GM12878 (cell line): Measurements from ENCODE around the gene RBMS1. TPM values are rescaled to one million over a fixed set of nuclear protein-coding genes. Genes with fewer than 3 reads are reported as not detected.

Experiments
- ATAC-seq: fragments of 200-7000 bp; cut with Tn5 transposase; 3 replicates; pipeline ENCODE4 v1.9.1; 2020; ENCODE audit warnings: mild to moderate bottlenecking, moderate library complexity
- BruUV-seq: library from RNA; stranded (reverse); fragments of 400-500 nt; replicated peaks from 2 replicates; lab custom pipeline; 2021; lab: Mats Ljungman, UMichigan
- CTCF ChIA-PET: fragments of 300-600 bp; sonication (Branson Sonifier 250); formaldehyde crosslinking; extraction: SDS; loops from one replicate; lab custom pipeline; 2021; ENCODE audit warnings: inconsistent platforms; lab: Yijun Ruan, JAX
- POLR2A ChIA-PET: fragments of 350-600 bp; formaldehyde crosslinking; extraction: SDS; loops from one replicate; lab custom pipeline; 2021; ENCODE audit warnings: inconsistent platforms; lab: Charles Lee
- RAD21 ChIA-PET: fragments of 300-600 bp; sonication (Branson Sonifier 250); formaldehyde crosslinking; loops from one replicate; lab custom pipeline; 2023; ENCODE audit warnings: antibody characterized with exemption; ENCODE audit not compliant: unreplicated experiment; lab: Charles Lee
- SMC1A ChIA-PET: fragments of 300-600 bp; sonication (Branson Sonifier 250); formaldehyde crosslinking; loops from one replicate; lab custom pipeline; 2023; ENCODE audit not compliant: unreplicated experiment, uncharacterized antibody; lab: Charles Lee
- DNase-seq: peaks from one replicate; pipeline ENCODE4 v3.0.0-alpha.2; 2011; ENCODE audit warnings: low read depth, low spot score
- FAIRE-seq: peaks from 3 replicates; lab custom pipeline; 2011; peaks lifted over from hg19 to GRCh38; lab: Jason Lieb, UNC
- H2AFZ ChIP-seq: 2 replicates; pipeline ENCODE4 v1.6.0; 2011; ENCODE audit warnings: low read depth, low read length, control low read depth; ENCODE audit not compliant: control insufficient read depth
- H3K27ac ChIP-seq: 2 replicates; pipeline ENCODE4 v1.5.1; 2011; ENCODE audit warnings: control low read depth; ENCODE audit not compliant: control insufficient read depth, insufficient read depth
- H3K27me3 ChIP-seq, 2 experiments: replicated peaks in 1 of 2; 2 replicates each; pipeline versions ENCODE4 v1.6.0 to v1.6.1; 2011; ENCODE audit warnings: low read length in 1 of 2; ENCODE audit not compliant: control insufficient read depth in 2 of 2, insufficient read depth in 2 of 2
- H3K36me3 ChIP-seq, 2 experiments: 2 replicates each; pipeline ENCODE4 v1.5.1; 2011; ENCODE audit warnings: low read length in 1 of 2; ENCODE audit not compliant: control insufficient read depth in 2 of 2, insufficient read depth in 2 of 2
- H3K4me1 ChIP-seq: 2 replicates; pipeline ENCODE4 v1.6.1; 2011; ENCODE audit warnings: mild to moderate bottlenecking, low read length, moderate library complexity, mixed read lengths; ENCODE audit not compliant: control insufficient read depth, insufficient read depth
- H3K4me2 ChIP-seq: 2 replicates; pipeline ENCODE4 v1.6.0; 2011; ENCODE audit warnings: control low read depth; ENCODE audit not compliant: control insufficient read depth, insufficient read depth
- H3K4me3 ChIP-seq: fragments of 200-600 bp; sonication (generic); 2 replicates; pipeline ENCODE4 v1.5.1; 2016
- H3K79me2 ChIP-seq: 2 replicates; pipeline ENCODE4 v1.6.0; 2011; ENCODE audit warnings: low read length; ENCODE audit not compliant: control insufficient read depth, insufficient read depth
- H3K9ac ChIP-seq: 2 replicates; pipeline ENCODE4 v1.8.0; 2011; ENCODE audit warnings: low read length, control low read depth, mixed read lengths; ENCODE audit not compliant: control insufficient read depth, insufficient read depth
- H3K9me3 ChIP-seq: replicated peaks from 3 replicates; pipeline ENCODE4 v1.5.1; 2011; ENCODE audit warnings: mild to moderate bottlenecking, low read length; ENCODE audit not compliant: control insufficient read depth, insufficient read depth
- H4K20me1 ChIP-seq: 2 replicates; pipeline ENCODE4 v1.6.0; 2011; ENCODE audit not compliant: control insufficient read depth, insufficient read depth
- CREM ChIP-seq: IDR thresholded peaks from 2 replicates; pipeline ENCODE4 v1.6.1; 2014; ENCODE audit warnings: antibody characterized with exemption, low read depth
- EGR1 ChIP-seq, 2 experiments: IDR thresholded peaks; 1 replicate in 1 of 2; 2 replicates in 1 of 2; pipeline ENCODE4 v1.6.1; 2011 to 2012; ENCODE audit warnings: low read depth in 2 of 2, low read length in 2 of 2, borderline replicate concordance in 1 of 2, mild to moderate bottlenecking in 1 of 2, moderate library complexity in 1 of 2
- MYC ChIP-seq: IDR thresholded peaks from 2 replicates; pipeline ENCODE4 v1.6.1; 2011; ENCODE audit warnings: mild to moderate bottlenecking, low read length, moderate library complexity, inconsistent platforms; ENCODE audit not compliant: insufficient read depth, insufficient replicate concordance, insufficient read length, severe bottlenecking
- NFIC ChIP-seq: IDR thresholded peaks from 2 replicates; pipeline ENCODE4 v1.6.1; 2012; ENCODE audit warnings: low read depth, mild to moderate bottlenecking, inconsistent platforms, low read length, moderate library complexity
- NFYB ChIP-seq: IDR thresholded peaks from 2 replicates; pipeline ENCODE4 v1.6.1; 2011; ENCODE audit warnings: low read depth, mild to moderate bottlenecking, low read length, improper control_type of control experiment, moderate library complexity; ENCODE audit not compliant: insufficient read depth
- NR2C1 ChIP-seq: fragments of 450-650 bp; IDR thresholded peaks from 2 replicates; pipeline ENCODE4 v1.6.1; 2017; ENCODE audit warnings: antibody characterized with exemption, mild to moderate bottlenecking, moderate library complexity
- RUNX3 ChIP-seq: IDR thresholded peaks from 2 replicates; pipeline ENCODE4 v1.6.1; 2012; ENCODE audit warnings: low read length, inconsistent platforms
- SPI1 ChIP-seq: IDR thresholded peaks from 2 replicates; pipeline ENCODE4 v1.6.1; 2011; ENCODE audit warnings: low read depth, mild to moderate bottlenecking, low read length, moderate library complexity, borderline replicate concordance; ENCODE audit not compliant: insufficient read depth
- ZSCAN29 ChIP-seq: fragments of 450-650 bp; IDR thresholded peaks from 2 replicates; pipeline ENCODE4 v1.6.1; 2017; ENCODE audit warnings: mild to moderate bottlenecking, moderate library complexity
- WGBS: methylation state at CpG from one replicate; pipeline ENCODE4 v1.1.6; 2016; ENCODE audit warnings: low lambda C conversion rate; ENCODE audit not compliant: insufficient replicate concordance, insufficient coverage; ENCODE audit errors: missing lambda C conversion rate; 5-methylcytosine and 5-hydroxymethylcytosine counted together
- in situ Hi-C: fragments of 300-500 bp; cut with MboI; formaldehyde crosslinking; loops from 9 replicates; pipeline ENCODE4 v1.14.3; 2018; ENCODE audit warnings: mixed read lengths
- intact Hi-C: fragments of 100-400 bp; cut with micrococcal nuclease; formaldehyde crosslinking; loops from one replicate; pipeline ENCODE4 v1.14.2; 2022; ENCODE audit not compliant: unreplicated experiment
- polyA plus RNA-seq, 11 experiments: library from polyadenylated mRNA; depleted of rRNA in 4 of 11; unstranded in 6 of 11; stranded (reverse) in 5 of 11; fragments of >200 nt; fragmentation: Nextera tagmentation in 4 of 11; fragmentation: Illumina TruSeq in 1 of 11; extraction: Ambion mirVana in 4 of 11; extraction: Trizol in 1 of 11; gene quantifications; 1 replicate in 1 of 11; 2 replicates in 10 of 11; pipeline versions ENCODE4 v1.2.1 to v1.2.3, GENCODE V29; 2011 to 2016; ENCODE audit warnings: inconsistent platforms in 2 of 11, missing spikeins in 2 of 11, low read depth in 1 of 11
- total RNA-seq, 4 experiments: library from RNA; depleted of rRNA in 3 of 4; stranded (reverse); fragments of >200 nt in 3 of 4; fragmentation: Illumina TruSeq in 1 of 4; extraction: Trizol in 1 of 4; gene quantifications; 2 replicates each; pipeline versions ENCODE4 v1.2.1 to v1.2.3, GENCODE V29; 2013 to 2021
- TF ChIP-seq, protein P1 (sequence below): fragments of 150-350 bp; IDR thresholded peaks from 2 replicates; pipeline ENCODE4 v1.6.1; 2014; ENCODE audit warnings: mild to moderate bottlenecking, low read depth, low read length

RBMS1 gene
- total and polyA plus RNA-seq, 10 of the 15 experiments (the other 5 are each of a cell fraction or from before 2014, with no cell fraction given): 0.04 to 0.31 (median 0.17) TPM; not detected in 1

DNA sequence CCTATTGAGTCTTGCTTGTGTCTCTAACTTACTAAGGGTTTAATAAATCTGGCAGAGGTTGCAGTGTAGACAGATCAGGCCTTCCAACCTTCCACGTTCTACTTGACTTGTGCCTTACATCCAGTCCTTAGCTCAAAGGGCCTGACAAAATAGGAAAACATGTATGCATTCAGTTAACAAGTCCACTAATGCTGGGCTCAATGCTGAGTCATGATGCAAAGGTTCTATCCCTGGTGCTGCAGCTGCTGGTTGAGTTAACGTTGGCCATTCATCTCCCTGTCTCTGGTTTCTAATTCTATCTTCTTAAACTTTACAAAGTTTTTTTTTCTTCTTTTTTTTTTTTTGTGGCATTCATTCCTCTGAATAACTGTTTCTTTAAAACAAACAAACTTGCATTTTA is 247.3 kb downstream of the RBMS1 start:
- FAIRE-seq: no peak
- WGBS: 22% methylated on average over 2 of the region's 2 CpGs
- in situ Hi-C loops: no loop called here

More for the DNA sequence above, 247.3 kb downstream of the RBMS1 start:
- no peaks in the 10 kb centered on the region for H3K4me1 ChIP-seq
- no peaks in the 10 kb centered on the region for H3K79me2 ChIP-seq
- CTCF ChIA-PET: interaction anchor here (0.8 kb wide), 1 partner anchor 24 kb away, joined by 3 read pairs; no protein-coding TSS in a partner anchor
- no peaks in the 10 kb centered on the region; a peak in 2 of 4 replicates for H3K27me3 ChIP-seq
- intact Hi-C loops: no loop called here
- H4K20me1 ChIP-seq: no peaks in the 10 kb centered on the region
- ATAC-seq (no peak), DNase-seq (no peak)
- POLR2A ChIA-PET: no interaction called here
- H2AFZ ChIP-seq: no peak overlapping the region
- H3K4me3 ChIP-seq: no peak overlapping the region
- no peaks in the 10 kb centered on the region for H3K36me3 ChIP-seq
- no peak overlapping the region for H3K27ac ChIP-seq
- TF ChIP-seq MYC (no peak), RUNX3 (no peak), NFIC (no peak), EGR1 (IDR thresholded peaks at IDR 0.05; ENCODE audit: borderline replicate concordance in 1 of 2, low read depth in 2 of 2, low read length in 2 of 2) (no peak), NR2C1 (no peak), CREM (no peak), ZSCAN29 (no peak), NFYB (no peak), SPI1 (no peak)
- TF ChIP-seq, protein P1, sequence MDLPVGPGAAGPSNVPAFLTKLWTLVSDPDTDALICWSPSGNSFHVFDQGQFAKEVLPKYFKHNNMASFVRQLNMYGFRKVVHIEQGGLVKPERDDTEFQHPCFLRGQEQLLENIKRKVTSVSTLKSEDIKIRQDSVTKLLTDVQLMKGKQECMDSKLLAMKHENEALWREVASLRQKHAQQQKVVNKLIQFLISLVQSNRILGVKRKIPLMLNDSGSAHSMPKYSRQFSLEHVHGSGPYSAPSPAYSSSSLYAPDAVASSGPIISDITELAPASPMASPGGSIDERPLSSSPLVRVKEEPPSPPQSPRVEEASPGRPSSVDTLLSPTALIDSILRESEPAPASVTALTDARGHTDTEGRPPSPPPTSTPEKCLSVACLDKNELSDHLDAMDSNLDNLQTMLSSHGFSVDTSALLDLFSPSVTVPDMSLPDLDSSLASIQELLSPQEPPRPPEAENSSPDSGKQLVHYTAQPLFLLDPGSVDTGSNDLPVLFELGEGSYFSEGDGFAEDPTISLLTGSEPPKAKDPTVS: no peak
- no peak overlapping the region for H3K9ac ChIP-seq
- SMC1A ChIA-PET: interaction anchor here (0.6 to 0.7 kb wide), 2 partner anchors 8 to 144 kb away, joined by 3 read pairs; no protein-coding TSS in a partner anchor
- no TSS peak for BruUV-seq
- RAD21 ChIA-PET: no interaction called here
- H3K9me3 ChIP-seq: no peaks in the 10 kb centered on the region
- no peak overlapping the region for H3K4me2 ChIP-seq
